Memory B cell (primary cell): ENCODE results near the gene ASH1L.
"Not testable (repeated sequence)": the region's sequence is repeated elsewhere in the genome, so short reads cannot be mapped to it uniquely, and the experiment has no call there.

Source experiments
- ATAC-seq: fragments of 150-1000 bp; cut with Tn5 transposase; 2 replicates; pipeline ENCODE4 v1.10.0; 2021; ENCODE audit warnings: low read depth, mild to moderate bottlenecking, moderate library complexity
- DNase-seq, 2 donors: peaks; one replicate each; pipeline ENCODE4 v3.0.0; 2022; ENCODE audit warnings: low spot score in 2 of 2
- H3K27ac Mint-ChIP-seq: one replicate; pipeline ENCODE4 v1.8.0; 2022; ENCODE audit warnings: mild to moderate bottlenecking, moderate library complexity, mixed read lengths
- H3K27me3 Mint-ChIP-seq: one replicate; pipeline ENCODE4 v1.8.0; 2022; ENCODE audit warnings: mixed read lengths
- H3K36me3 Mint-ChIP-seq: one replicate; pipeline ENCODE4 v1.8.0; 2022; ENCODE audit warnings: mild to moderate bottlenecking, mixed read lengths
- H3K4me1 Mint-ChIP-seq: one replicate; pipeline ENCODE4 v1.8.0; 2022; ENCODE audit warnings: mixed read lengths
- H3K4me3 Mint-ChIP-seq: one replicate; pipeline ENCODE4 v1.8.0; 2022; ENCODE audit warnings: mild to moderate bottlenecking, moderate library complexity, mixed read lengths
- H3K9me3 Mint-ChIP-seq: one replicate; pipeline ENCODE4 v1.8.0; 2022; ENCODE audit warnings: mixed read lengths

The ASH1L gene

GRCh38 chr1:155466996-155467395 is 95.6 kb downstream of the ASH1L start:
- H3K27me3 Mint-ChIP-seq = no peaks in the 10 kb centered on the region
- no peak for DNase-seq
- H3K4me3 Mint-ChIP-seq = no peak overlapping the region
- H3K27ac Mint-ChIP-seq = peak overlapping the region; percentile 90
- peaks cover 20% of the 10 kb centered on the region for H3K36me3 Mint-ChIP-seq
- peaks cover 22% of the 10 kb centered on the region for H3K4me1 Mint-ChIP-seq
- no peak for ATAC-seq
- no peaks in the 10 kb centered on the region for H3K9me3 Mint-ChIP-seq

GRCh38 chr1:155466617-155466972 is 96.0 kb downstream of the ASH1L start:
- Mint-ChIP-seq H3K36me3 (peaks cover 19% of the 10 kb centered on the region), H3K27me3 (no peaks in the 10 kb centered on the region), H3K4me1 (peaks cover 22% of the 10 kb centered on the region), H3K9me3 (no peaks in the 10 kb centered on the region), H3K4me3 (no peak overlapping the region), H3K27ac (peak overlapping the region; percentile 90)
- DNase-seq = no peak
- peak; percentile 69 for ATAC-seq

- no peak overlapping the region for H3K4me3 Mint-ChIP-seq
- no peak for ATAC-seq
- no peaks in the 10 kb centered on the region for H3K9me3 Mint-ChIP-seq
- H3K27me3 Mint-ChIP-seq = no peaks in the 10 kb centered on the region
- H3K27ac Mint-ChIP-seq = peak overlapping the region; percentile 75
- H3K36me3 Mint-ChIP-seq = peaks cover 12% of the 10 kb centered on the region
- peaks cover 15% of the 10 kb centered on the region for H3K4me1 Mint-ChIP-seq
- DNase-seq = no peak
Observed at GRCh38 chr1:155463865-155464650, 98.5 kb downstream of the ASH1L start.

- ATAC-seq = no peak
- no peak for DNase-seq
- H3K9me3 Mint-ChIP-seq = no peaks in the 10 kb centered on the region
- H3K27ac Mint-ChIP-seq = no peak overlapping the region
- peaks cover 23% of the 10 kb centered on the region for H3K36me3 Mint-ChIP-seq
- no peaks in the 10 kb centered on the region for H3K27me3 Mint-ChIP-seq
- no peak overlapping the region for H3K4me3 Mint-ChIP-seq
- H3K4me1 Mint-ChIP-seq = peaks cover 4% of the 10 kb centered on the region
Observed at GRCh38 chr1:155458111-155458510, 104.5 kb downstream of the ASH1L start.

GRCh38 chr1:155457266-155457665 is 105.3 kb downstream of the ASH1L start:
- H3K27ac Mint-ChIP-seq = no peak overlapping the region

GRCh38 chr1:155455588-155456195 is 106.9 kb downstream of the ASH1L start:
- Mint-ChIP-seq H3K36me3 (peaks cover 21% of the 10 kb centered on the region), H3K4me1 (peaks cover 4% of the 10 kb centered on the region), H3K9me3 (no peaks in the 10 kb centered on the region), H3K4me3 (no peak overlapping the region), H3K27ac (peak overlapping the region; percentile 20), H3K27me3 (no peaks in the 10 kb centered on the region)
- no peak for DNase-seq
- no peak for ATAC-seq

More at GRCh38 chr1:155457266-155457665, 105.3 kb downstream of the ASH1L start:
- H3K4me1 Mint-ChIP-seq = peaks cover 4% of the 10 kb centered on the region
- H3K9me3 Mint-ChIP-seq = no peaks in the 10 kb centered on the region
- H3K4me3 Mint-ChIP-seq = no peak overlapping the region
- H3K36me3 Mint-ChIP-seq = peaks cover 22% of the 10 kb centered on the region
- H3K27me3 Mint-ChIP-seq = no peaks in the 10 kb centered on the region
- no peak for DNase-seq
- ATAC-seq = no peak

GRCh38 chr1:155454096-155454495 is 108.5 kb downstream of the ASH1L start:
- H3K9me3 Mint-ChIP-seq = no peaks in the 10 kb centered on the region
- no peak overlapping the region for H3K4me3 Mint-ChIP-seq
- peaks cover 23% of the 10 kb centered on the region for H3K36me3 Mint-ChIP-seq
- H3K27me3 Mint-ChIP-seq = no peaks in the 10 kb centered on the region
- no peak overlapping the region for H3K27ac Mint-ChIP-seq
- H3K4me1 Mint-ChIP-seq = peaks cover 4% of the 10 kb centered on the region
- no peak for DNase-seq
- no peak for ATAC-seq

- DNase-seq (no peak), ATAC-seq (no peak)
- Mint-ChIP-seq H3K27me3 (no peaks in the 10 kb centered on the region), H3K4me3 (no peak overlapping the region), H3K36me3 (peaks cover 24% of the 10 kb centered on the region), H3K27ac (no peak overlapping the region), H3K9me3 (no peaks in the 10 kb centered on the region), H3K4me1 (peaks cover 4% of the 10 kb centered on the region)
Observed at GRCh38 chr1:155453141-155453540, 109.5 kb downstream of the ASH1L start.

GRCh38 chr1:155451199-155451598 is 111.4 kb downstream of the ASH1L start:
- Mint-ChIP-seq H3K4me1 (peaks cover under 1% of the 10 kb centered on the region), H3K9me3 (no peaks in the 10 kb centered on the region), H3K27me3 (no peaks in the 10 kb centered on the region), H3K4me3 (no peak overlapping the region), H3K36me3 (peaks cover 17% of the 10 kb centered on the region), H3K27ac (no peak overlapping the region)
- ATAC-seq = no peak
- DNase-seq = no peak

GRCh38 chr1:155442431-155442830 is 120.2 kb downstream of the ASH1L start:
- peak overlapping the region; percentile 33 for H3K27ac Mint-ChIP-seq
- not testable (repeated sequence) for ATAC-seq, H3K27me3 Mint-ChIP-seq, DNase-seq, H3K4me1 Mint-ChIP-seq, H3K9me3 Mint-ChIP-seq, H3K4me3 Mint-ChIP-seq
- H3K36me3 Mint-ChIP-seq = peaks cover 11% of the 10 kb centered on the region

GRCh38 chr1:155437405-155437804 is 125.2 kb downstream of the ASH1L start:
- ATAC-seq (no peak), DNase-seq (no peak)
- peaks cover 3% of the 10 kb centered on the region for H3K4me1 Mint-ChIP-seq
- no peaks in the 10 kb centered on the region for H3K9me3 Mint-ChIP-seq
- H3K27me3 Mint-ChIP-seq = no peaks in the 10 kb centered on the region
- peaks cover 16% of the 10 kb centered on the region for H3K36me3 Mint-ChIP-seq
- H3K27ac Mint-ChIP-seq = no peak overlapping the region
- no peak overlapping the region for H3K4me3 Mint-ChIP-seq

GRCh38 chr1:155433831-155434389 is 128.7 kb downstream of the ASH1L start:
- ATAC-seq = peak; percentile 86
- not testable (repeated sequence) for H3K4me1 Mint-ChIP-seq, H3K9me3 Mint-ChIP-seq, H3K27me3 Mint-ChIP-seq, DNase-seq
- Mint-ChIP-seq H3K27ac (peak overlapping the region; percentile 82), H3K36me3 (peaks cover 16% of the 10 kb centered on the region), H3K4me3 (peak overlapping the region; percentile 24)

GRCh38 chr1:155433128-155433830 is 129.3 kb downstream of the ASH1L start:
- H3K9me3 Mint-ChIP-seq, H3K36me3 Mint-ChIP-seq, ATAC-seq, H3K4me3 Mint-ChIP-seq, H3K27ac Mint-ChIP-seq, H3K4me1 Mint-ChIP-seq, H3K27me3 Mint-ChIP-seq, DNase-seq: not testable (repeated sequence)

GRCh38 chr1:155424091-155424490 is 138.5 kb downstream of the ASH1L start:
- Mint-ChIP-seq H3K4me3 (no peak overlapping the region), H3K4me1 (peaks cover 3% of the 10 kb centered on the region), H3K36me3 (peaks cover 4% of the 10 kb centered on the region), H3K27ac (no peak overlapping the region), H3K27me3 (no peaks in the 10 kb centered on the region), H3K9me3 (no peaks in the 10 kb centered on the region)
- ATAC-seq (no peak), DNase-seq (no peak)
